IPS-18a (cell line): Measurements from ENCODE around the gene KIF19.

Experiments used
- H3K27ac ChIP-seq: one replicate; pipeline ENCODE4 v1.5.1; 2013; ENCODE audit warnings: low read length
- H3K27me3 ChIP-seq: one replicate; pipeline ENCODE4 v1.6.1; 2013; ENCODE audit warnings: mild to moderate bottlenecking, low read length; ENCODE audit not compliant: control insufficient read depth, insufficient read depth
- H3K36me3 ChIP-seq: one replicate; pipeline ENCODE4 v1.6.1; 2013; ENCODE audit warnings: low read depth, low read length; ENCODE audit not compliant: control insufficient read depth
- H3K4me1 ChIP-seq: one replicate; pipeline ENCODE4 v1.6.1; 2013; ENCODE audit warnings: low read depth, low read length; ENCODE audit not compliant: control insufficient read depth
- H3K4me3 ChIP-seq: one replicate; pipeline ENCODE4 v1.5.1; 2013; ENCODE audit warnings: low read length
- H3K9ac ChIP-seq: one replicate; pipeline ENCODE4 v1.6.1; 2013; ENCODE audit warnings: mild to moderate bottlenecking, low read length, moderate library complexity
- H3K9me3 ChIP-seq: one replicate; pipeline ENCODE4 v1.6.1; 2013; ENCODE audit warnings: low read depth, low read length; ENCODE audit not compliant: control insufficient read depth

The KIF19 gene

GRCh38 chr17:74289688-74290087, 36.3 kb upstream of the KIF19 start:
- Histone ChIP-seq H3K9ac (no peak overlapping the region), H3K27ac (no peak overlapping the region), H3K36me3 (no peaks in the 10 kb centered on the region), H3K9me3 (no peaks in the 10 kb centered on the region), H3K4me1 (peaks cover 5% of the 10 kb centered on the region), H3K4me3 (no peak overlapping the region), H3K27me3 (no peaks in the 10 kb centered on the region)

- Histone ChIP-seq H3K27me3 (no peaks in the 10 kb centered on the region), H3K9me3 (no peaks in the 10 kb centered on the region), H3K4me1 (peaks cover under 1% of the 10 kb centered on the region), H3K9ac (no peak overlapping the region), H3K36me3 (no peaks in the 10 kb centered on the region), H3K27ac (no peak overlapping the region), H3K4me3 (no peak overlapping the region)
Measured at GRCh38 chr17:74290340-74290739, 35.7 kb upstream of the KIF19 start.

GRCh38 chr17:74292495-74292894, 33.5 kb upstream of the KIF19 start:
- no peak overlapping the region for H3K27ac ChIP-seq
- no peaks in the 10 kb centered on the region for H3K4me1 ChIP-seq
- no peaks in the 10 kb centered on the region for H3K9me3 ChIP-seq
- no peak overlapping the region for H3K4me3 ChIP-seq
- no peak overlapping the region for H3K9ac ChIP-seq
- H3K36me3 ChIP-seq, result no peaks in the 10 kb centered on the region
- H3K27me3 ChIP-seq, result no peaks in the 10 kb centered on the region

GRCh38 chr17:74295625-74296547, 30.1 kb upstream of the KIF19 start:
- H3K27me3 ChIP-seq, result no peaks in the 10 kb centered on the region
- no peak overlapping the region for H3K27ac ChIP-seq
- H3K9ac ChIP-seq, result no peak overlapping the region
- H3K4me1 ChIP-seq, result no peaks in the 10 kb centered on the region
- no peaks in the 10 kb centered on the region for H3K9me3 ChIP-seq
- H3K4me3 ChIP-seq, result no peak overlapping the region
- H3K36me3 ChIP-seq, result no peaks in the 10 kb centered on the region

- Histone ChIP-seq H3K27me3 (no peaks in the 10 kb centered on the region), H3K4me1 (no peaks in the 10 kb centered on the region), H3K9ac (no peak overlapping the region), H3K27ac (no peak overlapping the region), H3K4me3 (no peak overlapping the region), H3K36me3 (no peaks in the 10 kb centered on the region), H3K9me3 (no peaks in the 10 kb centered on the region)
Measured at GRCh38 chr17:74296548-74296936, 29.5 kb upstream of the KIF19 start.

GRCh38 chr17:74297941-74298340, 28.1 kb upstream of the KIF19 start:
- Histone ChIP-seq H3K27me3 (no peaks in the 10 kb centered on the region), H3K4me1 (no peaks in the 10 kb centered on the region), H3K9me3 (no peaks in the 10 kb centered on the region), H3K27ac (no peak overlapping the region), H3K36me3 (no peaks in the 10 kb centered on the region), H3K4me3 (no peak overlapping the region), H3K9ac (no peak overlapping the region)

- Histone ChIP-seq H3K36me3 (no peaks in the 10 kb centered on the region), H3K9ac (no peak overlapping the region), H3K27me3 (no peaks in the 10 kb centered on the region), H3K4me1 (no peaks in the 10 kb centered on the region), H3K9me3 (no peaks in the 10 kb centered on the region), H3K4me3 (no peak overlapping the region), H3K27ac (no peak overlapping the region)
Measured at GRCh38 chr17:74298778-74299177, 27.2 kb upstream of the KIF19 start.

GRCh38 chr17:74299226-74300009, 26.6 kb upstream of the KIF19 start:
- Histone ChIP-seq H3K27ac (no peak overlapping the region), H3K36me3 (no peaks in the 10 kb centered on the region), H3K9ac (no peak overlapping the region), H3K27me3 (no peaks in the 10 kb centered on the region), H3K4me1 (no peaks in the 10 kb centered on the region), H3K9me3 (no peaks in the 10 kb centered on the region), H3K4me3 (no peak overlapping the region)

- H3K27ac ChIP-seq, result no peak overlapping the region
Measured at GRCh38 chr17:74303305-74303704, 22.7 kb upstream of the KIF19 start.

GRCh38 chr17:74304184-74304583, 21.8 kb upstream of the KIF19 start:
- Histone ChIP-seq H3K36me3 (no peaks in the 10 kb centered on the region), H3K9ac (no peak overlapping the region), H3K27me3 (no peaks in the 10 kb centered on the region), H3K4me3 (no peak overlapping the region), H3K9me3 (no peaks in the 10 kb centered on the region), H3K27ac (no peak overlapping the region), H3K4me1 (no peaks in the 10 kb centered on the region)

More at GRCh38 chr17:74303305-74303704, 22.7 kb upstream of the KIF19 start:
- Histone ChIP-seq H3K27me3 (no peaks in the 10 kb centered on the region), H3K36me3 (no peaks in the 10 kb centered on the region), H3K4me3 (no peak overlapping the region), H3K9ac (no peak overlapping the region), H3K9me3 (no peaks in the 10 kb centered on the region), H3K4me1 (no peaks in the 10 kb centered on the region)

GRCh38 chr17:74305865-74306654, 20.0 kb upstream of the KIF19 start:
- Histone ChIP-seq H3K27me3 (no peaks in the 10 kb centered on the region), H3K36me3 (no peaks in the 10 kb centered on the region), H3K4me1 (no peaks in the 10 kb centered on the region)

More at GRCh38 chr17:74305865-74306654, 20.0 kb upstream of the KIF19 start:
- Histone ChIP-seq H3K9ac (no peak overlapping the region), H3K4me3 (no peak overlapping the region), H3K27ac (no peak overlapping the region), H3K9me3 (no peaks in the 10 kb centered on the region)
